GM21515 (cell line): ENCODE measurements around the gene XPO4.
"Not testable (repeated sequence)": the region's sequence is repeated elsewhere in the genome, so short reads cannot be mapped to it uniquely, and the experiment has no call there.

Source experiments
- ATAC-seq: cut with Tn5 transposase; IDR thresholded peaks from one replicate; pipeline ENCODE4 v1.9.1; 2021; ENCODE audit not compliant: unreplicated experiment

Gene XPO4

DNA sequence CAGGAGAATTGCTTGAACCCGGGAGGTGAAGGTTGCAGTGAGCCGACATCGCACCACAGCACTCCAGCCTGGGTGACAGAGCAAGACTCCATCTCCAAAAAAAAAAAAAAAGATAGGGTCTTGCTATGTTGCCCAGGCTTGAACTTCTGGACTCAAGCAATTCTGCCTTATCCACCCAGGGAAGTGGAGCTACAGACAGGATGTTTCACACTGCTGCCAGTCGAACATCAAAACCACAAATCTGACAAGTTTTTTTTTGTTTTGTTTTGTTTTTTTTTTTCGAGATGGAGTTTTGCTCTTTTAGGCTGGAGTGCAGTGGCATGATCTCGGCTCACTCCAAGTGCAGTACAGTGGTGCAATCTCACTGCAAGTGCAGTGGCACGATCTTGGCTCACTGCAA, 10.8 kb downstream of the XPO4 start:
- ATAC-seq = no peak

DNA sequence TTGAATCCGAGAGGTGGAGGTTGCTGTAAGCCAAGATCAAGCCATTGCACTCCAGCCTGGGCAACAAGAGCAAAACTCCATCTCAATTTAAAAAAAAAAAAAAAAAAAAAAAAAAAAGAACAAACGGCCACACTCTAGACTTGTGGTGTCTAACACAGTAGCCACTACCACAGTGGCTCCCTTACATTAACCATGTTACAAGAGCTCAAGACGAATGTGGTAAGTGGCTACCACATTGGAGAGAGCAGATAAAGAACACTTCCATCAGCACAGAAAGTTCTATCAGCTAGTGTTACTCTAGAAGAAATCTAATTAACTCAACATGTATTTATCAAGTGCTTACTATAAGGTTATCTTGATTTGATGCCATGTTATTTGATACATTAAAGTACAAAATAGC, 11.5 kb downstream of the XPO4 start:
- ATAC-seq = no peak

DNA sequence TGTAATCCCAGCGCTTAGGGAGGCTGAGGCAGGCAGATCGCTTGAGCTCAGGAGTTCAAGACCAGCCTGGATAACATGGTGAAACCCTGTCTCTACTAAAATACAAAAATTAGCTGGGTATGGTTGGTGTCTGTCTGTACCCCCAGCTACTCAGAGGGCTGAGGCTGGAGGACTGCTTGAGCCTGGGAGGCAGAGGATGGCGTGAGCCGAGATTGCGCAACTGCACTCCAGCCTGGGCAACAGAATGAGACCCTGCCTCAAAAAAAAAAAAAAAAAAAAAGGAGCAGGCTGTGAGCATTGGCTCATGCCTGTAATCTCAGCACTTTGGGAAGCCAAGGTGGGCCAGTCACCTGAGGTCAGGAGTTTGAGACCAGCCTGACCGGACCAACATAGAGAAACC, 12.0 kb downstream of the XPO4 start:
- not testable (repeated sequence) for ATAC-seq

DNA sequence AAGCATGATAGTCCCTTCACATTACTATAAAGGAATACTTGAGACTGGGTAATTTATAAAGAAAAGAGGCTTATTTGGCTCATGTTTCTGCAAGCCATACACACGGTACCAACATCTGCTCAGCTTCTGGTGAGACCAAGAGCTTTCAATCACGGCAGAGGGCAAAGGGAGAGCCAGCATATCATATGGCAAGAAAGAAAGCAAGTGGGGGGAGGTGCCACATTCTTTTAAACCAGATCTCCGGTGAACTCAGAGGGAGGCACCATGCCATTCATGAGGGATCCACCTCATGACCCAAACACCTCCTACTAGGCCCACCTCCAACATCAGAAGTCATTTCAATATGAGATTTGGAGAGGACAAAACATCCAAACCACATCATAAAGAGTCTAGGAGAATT, 20.3 kb downstream of the XPO4 start:
- ATAC-seq = no peak

- no peak for ATAC-seq
These were observed 24.6 kb downstream of the XPO4 start for GRCh38 chr13:20877902-20878301.

- not testable (repeated sequence) for ATAC-seq
These were observed 25.7 kb downstream of the XPO4 start for GRCh38 chr13:20876802-20877201.

- not testable (repeated sequence) for ATAC-seq
These were observed 28.1 kb downstream of the XPO4 start for GRCh38 chr13:20874439-20874838.

DNA sequence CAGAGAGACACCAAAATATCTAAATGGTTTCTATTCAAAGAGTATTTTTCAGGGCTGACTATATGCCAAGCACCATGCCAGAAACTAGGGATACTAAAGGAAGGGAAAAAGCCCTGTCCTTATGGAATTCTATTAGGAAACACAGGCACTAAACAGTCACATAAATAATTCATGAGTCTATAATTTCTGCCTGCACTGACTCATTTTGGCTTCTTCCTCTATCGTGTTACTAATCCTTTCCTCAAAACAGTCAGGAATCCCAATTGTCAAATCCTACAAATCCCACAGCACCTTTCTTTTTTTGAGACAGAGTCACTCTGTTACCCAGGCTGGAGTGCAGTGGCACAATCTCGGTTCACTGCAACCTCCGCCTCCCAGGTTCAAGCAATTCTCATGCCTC, 29.2 kb downstream of the XPO4 start:
- ATAC-seq = no peak

DNA sequence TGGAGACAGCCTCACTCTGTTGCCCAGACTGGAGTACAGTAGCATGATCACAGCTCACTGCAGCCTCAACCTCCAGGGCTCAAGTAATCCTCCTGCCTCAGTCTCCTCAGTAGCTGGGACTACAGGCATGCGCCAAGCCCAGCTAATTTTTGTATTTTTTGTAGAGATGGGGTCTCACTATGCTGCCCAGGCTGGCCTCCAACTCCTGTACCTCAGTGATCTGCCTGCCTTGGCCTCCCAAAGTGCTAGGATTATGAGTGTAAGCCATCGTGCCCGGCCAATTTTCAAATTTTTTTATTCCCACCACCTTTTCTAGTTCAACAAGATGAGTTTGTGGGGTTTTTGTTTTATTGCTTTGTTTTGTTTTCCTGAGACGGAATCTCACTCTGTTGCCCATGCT, 31.7 kb downstream of the XPO4 start:
- no peak for ATAC-seq

- no peak for ATAC-seq
These were observed 33.0 kb downstream of the XPO4 start for GRCh38 chr13:20869540-20869939.

- no peak for ATAC-seq
These were observed 35.1 kb downstream of the XPO4 start for GRCh38 chr13:20867408-20867807.

- ATAC-seq = not testable (repeated sequence)
These were observed 40.9 kb downstream of the XPO4 start for GRCh38 chr13:20861666-20862065.

DNA sequence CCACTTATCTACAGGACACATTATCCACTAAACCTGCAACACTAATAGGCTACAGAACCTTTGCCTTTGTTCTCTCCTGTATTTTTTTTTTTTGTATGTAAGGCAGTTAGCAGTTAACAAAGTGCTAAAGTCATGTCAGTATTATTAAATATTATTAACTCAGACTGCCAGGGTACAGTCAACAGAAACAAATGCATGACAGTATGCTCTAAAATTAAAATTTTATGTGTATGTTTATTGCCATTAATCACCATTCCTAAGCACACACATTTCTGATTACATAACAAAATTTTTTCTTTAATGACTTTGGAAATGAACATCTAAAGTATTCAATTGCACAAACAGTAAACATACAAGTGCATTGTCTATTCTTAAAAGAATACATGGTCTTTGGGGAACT, 41.7 kb downstream of the XPO4 start:
- ATAC-seq = no peak

DNA sequence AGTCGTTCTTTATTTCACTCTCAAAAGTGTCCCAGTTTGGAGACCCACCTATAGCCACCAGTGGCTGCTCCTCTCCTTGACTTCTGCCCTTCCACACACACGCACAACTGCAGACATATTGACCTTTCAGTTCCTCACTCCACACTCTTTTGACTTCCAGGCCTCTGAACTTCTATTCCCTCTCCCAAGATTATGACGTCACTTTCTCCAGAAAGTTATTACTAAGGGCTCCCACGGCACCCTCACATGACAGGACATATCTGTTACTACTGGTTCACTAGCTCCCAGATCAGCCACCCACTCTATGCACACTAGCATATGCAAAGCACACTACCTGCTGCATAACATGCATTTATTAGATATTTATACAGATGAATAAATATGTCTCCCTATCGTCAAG, 45.9 kb downstream of the XPO4 start:
- ATAC-seq = no peak

DNA sequence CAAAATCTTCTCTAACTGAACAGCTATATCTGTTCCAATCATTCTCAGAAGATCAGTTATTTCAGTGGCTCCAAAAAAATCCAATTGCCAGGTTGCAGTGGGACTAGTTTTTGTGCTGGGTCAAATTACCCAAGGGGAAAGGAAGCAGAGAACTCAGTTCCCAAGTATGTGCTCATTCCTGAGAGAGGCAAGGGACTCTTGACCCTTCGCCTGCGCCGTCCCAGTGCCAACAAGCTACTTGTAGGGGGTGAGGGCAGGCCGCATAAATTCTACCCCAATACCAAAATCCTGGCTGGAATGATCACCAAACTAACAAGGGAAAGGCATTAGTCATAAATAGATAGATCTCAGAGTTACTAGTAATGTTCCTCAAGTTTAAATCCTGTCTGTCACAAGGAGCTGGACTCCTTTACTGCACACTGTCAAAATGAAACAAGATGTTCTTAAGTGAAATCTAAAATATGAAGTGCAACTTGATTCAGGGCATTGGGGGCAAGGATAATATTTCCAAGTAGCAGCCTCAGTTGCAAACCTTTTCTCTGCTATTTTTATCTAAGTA, 50.6 kb downstream of the XPO4 start:
- ATAC-seq = no peak

- ATAC-seq = no peak
These were observed 53.6 kb downstream of the XPO4 start for GRCh38 chr13:20848944-20849343.

DNA sequence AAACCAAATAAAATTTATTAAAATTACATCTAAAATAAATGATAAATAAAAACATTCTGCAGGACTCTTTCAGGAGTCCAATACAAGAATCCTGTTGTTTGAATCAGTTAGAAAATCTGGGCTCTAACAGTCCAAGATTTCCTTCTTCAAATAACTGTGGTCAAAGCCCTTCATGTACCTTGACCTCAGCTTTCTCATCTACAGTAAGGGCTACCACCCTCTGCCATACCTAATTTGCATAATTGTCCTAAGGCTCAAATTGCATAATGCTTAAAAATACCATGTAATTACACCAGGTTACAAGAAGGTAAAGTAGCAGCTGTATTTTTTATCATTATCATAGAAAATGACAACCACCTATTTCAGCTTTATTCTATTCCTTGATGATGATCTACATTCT, 54.3 kb downstream of the XPO4 start:
- no peak for ATAC-seq

DNA sequence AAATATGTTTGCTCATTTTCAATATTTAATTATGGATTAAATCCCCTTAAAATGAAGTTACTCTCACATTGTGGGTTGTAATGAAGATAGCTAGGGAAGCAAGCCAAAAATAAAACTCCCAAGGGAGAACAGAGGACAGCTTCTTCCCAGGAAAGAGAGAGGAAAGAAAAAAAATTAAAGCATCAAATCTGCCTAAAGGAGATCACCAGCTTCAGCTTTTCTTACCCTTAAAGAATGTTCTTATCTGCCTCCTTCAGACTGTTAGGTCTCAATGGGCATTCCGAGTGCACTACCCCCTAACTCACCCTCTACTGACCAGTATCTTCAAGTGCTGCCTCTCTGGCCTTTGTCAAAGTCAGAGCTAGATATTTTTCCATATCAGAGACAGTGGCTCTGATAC, 55.2 kb downstream of the XPO4 start:
- no peak for ATAC-seq

DNA sequence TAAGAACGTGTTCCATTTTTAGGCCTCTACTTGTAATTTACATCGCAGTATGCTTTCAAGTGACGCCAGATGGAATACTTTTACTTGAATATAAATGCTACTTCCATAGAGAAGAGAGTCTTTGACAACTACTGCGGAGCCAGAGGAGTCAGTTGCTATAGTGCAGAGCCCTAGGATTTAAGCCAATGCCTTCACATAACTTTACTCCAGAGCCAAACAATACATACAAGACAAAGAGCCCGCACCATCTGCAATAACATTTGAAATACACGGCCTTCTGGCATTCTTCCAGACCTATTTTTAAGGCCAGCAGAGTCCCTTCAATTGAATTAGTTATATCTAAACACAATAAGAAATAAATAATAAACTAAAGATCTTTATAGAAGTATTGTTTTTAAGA, 59.4 kb downstream of the XPO4 start:
- ATAC-seq = no peak

- ATAC-seq = no peak
These were observed 62.0 kb downstream of the XPO4 start for GRCh38 chr13:20840568-20840967.

- no peak for ATAC-seq
These were observed 68.5 kb downstream of the XPO4 start for GRCh38 chr13:20833900-20834679.

GRCh38 chr13:20832861-20833260, 69.7 kb downstream of the XPO4 start:
- no peak for ATAC-seq

DNA sequence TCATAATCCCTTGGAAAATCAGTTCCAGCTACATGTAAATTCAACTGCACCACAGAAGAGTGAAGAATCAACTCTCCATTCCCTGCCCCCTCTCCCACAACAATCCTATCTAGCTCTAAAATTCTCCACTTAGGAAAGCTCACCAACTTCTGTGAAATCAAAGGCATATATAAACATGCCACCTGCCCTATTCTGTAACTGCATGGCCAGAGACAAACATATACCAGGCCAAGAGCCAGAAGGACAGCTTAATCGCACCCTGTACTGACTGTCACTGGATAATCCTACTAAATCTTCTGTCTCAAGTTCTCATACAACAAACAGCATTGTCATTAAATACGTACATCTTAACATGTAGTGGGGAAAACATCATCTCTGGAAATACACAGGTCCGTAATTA, 70.6 kb downstream of the XPO4 start:
- ATAC-seq = no peak
